ENCODE measurements around the gene MSANTD7. TPM values are rescaled to one million over a fixed set of nuclear protein-coding genes. Genes with fewer than 3 reads are reported as not detected.

MSANTD7 gene
- total and polyA plus RNA-seq, 2 of the 13 experiments (the other 11 are each of a cell fraction or from before 2014, with no cell fraction given) = 3.7 to 16.7 TPM

GRCh38 chr10:14878266-14879123 is 40.4 kb downstream of the MSANTD7 start, which contains the start of gene SUV39H2 (continued):
- peak; percentile 79; the same call in 1 of the 2 replicates for TF ChIP-seq RFXAP (CRISPR knock-in tag; IDR thresholded peaks at IDR 0.05; ENCODE audit: borderline replicate concordance)
- peak; percentile 69 for TF ChIP-seq ZBTB7A (CRISPR knock-in tag; IDR thresholded peaks at IDR 0.05)
- no peak for TF ChIP-seq JUN (CRISPR knock-in tag; IDR thresholded peaks at IDR 0.05)
- no peak for TF ChIP-seq SRF (IDR thresholded peaks at IDR 0.05; ENCODE audit: low read depth, low read length)
- no peak; the same call in 1 of the 2 replicates for TF ChIP-seq ZFP62 (CRISPR knock-in tag; IDR thresholded peaks at IDR 0.05)
- peak; percentile 68; the same call in 1 of the 2 replicates for TF ChIP-seq IRX3 (CRISPR knock-in tag; IDR thresholded peaks at IDR 0.05; ENCODE audit: borderline replicate concordance, low read depth)
- TF ChIP-seq ZSCAN21 (CRISPR knock-in tag; IDR thresholded peaks at IDR 0.05; ENCODE audit: borderline replicate concordance) = peak; percentile 31; the same call in 1 of the 2 replicates
- TF ChIP-seq IRF1 (CRISPR knock-in tag; IDR thresholded peaks at IDR 0.05; ENCODE audit: low read depth) = no peak
- no peak; the same call in 1 of the 2 replicates for TF ChIP-seq ZBTB10 (CRISPR knock-in tag; IDR thresholded peaks at IDR 0.05; ENCODE audit: borderline replicate concordance)
- TF ChIP-seq ZNF326 (CRISPR knock-in tag; IDR thresholded peaks at IDR 0.05; ENCODE audit: borderline replicate concordance) = no peak
- no peak for TF ChIP-seq TBP (CRISPR knock-in tag; IDR thresholded peaks at IDR 0.05)
- peak; percentile 74 for TF ChIP-seq PTBP1 (IDR thresholded peaks at IDR 0.05; ENCODE audit: low read depth, low read length, poor library complexity, severe bottlenecking)
- no peak; the same call in 1 of the 2 replicates for TF ChIP-seq KAT7 (CRISPR knock-in tag; IDR thresholded peaks at IDR 0.05; ENCODE audit: borderline replicate concordance)
- TF ChIP-seq MIXL1 (CRISPR knock-in tag; IDR thresholded peaks at IDR 0.05) = no peak; the same call in 1 of the 2 replicates
- TF ChIP-seq NBN (conservative IDR thresholded peaks at IDR 0.05) = no peak
- TF ChIP-seq NFIC (IDR thresholded peaks at IDR 0.05; ENCODE audit: low read length) = no peak
- no peak for TF ChIP-seq THYN1 (CRISPR knock-in tag; IDR thresholded peaks at IDR 0.05; ENCODE audit: borderline replicate concordance, low read depth)
- peak in 1 of 2 experiments; percentile 77; a peak in 2 of 4 replicates for TF ChIP-seq KLF16 (CRISPR knock-in tag; IDR thresholded peaks at IDR 0.05)
- no peak for TF ChIP-seq CSRNP2 (CRISPR knock-in tag; conservative IDR thresholded peaks at IDR 0.05; ENCODE audit: low read depth)
- peak; percentile 23; the same call in 1 of the 2 replicates for TF ChIP-seq ZNF503 (CRISPR knock-in tag; IDR thresholded peaks at IDR 0.05)
- TF ChIP-seq ZNF333 (CRISPR knock-in tag; IDR thresholded peaks at IDR 0.05; ENCODE audit: borderline replicate concordance) = peak; percentile 57; the same call in 1 of the 2 replicates
- no peak for TF ChIP-seq ZNF460 (CRISPR knock-in tag; IDR thresholded peaks at IDR 0.05; ENCODE audit: borderline replicate concordance)
- no peak for TF ChIP-seq HMGA1 (CRISPR knock-in tag; conservative IDR thresholded peaks at IDR 0.05)
